GM12874 (cell line): ENCODE results near the gene CORO2B.

Experiments
- CTCF ChIP-seq: IDR thresholded peaks from 2 replicates; pipeline ENCODE4 v1.5.1; 2011; ENCODE audit warnings: low read depth, mild to moderate bottlenecking, control low read depth, low read length, moderate library complexity; ENCODE audit not compliant: insufficient read depth

Gene CORO2B

GRCh38 chr15:68554721-68555678 lies 23.8 kb upstream of the CORO2B start:
- no peak for TF ChIP-seq CTCF

- no peak for TF ChIP-seq CTCF
These were observed 23.1 kb upstream of the CORO2B start for GRCh38 chr15:68555679-68556037.

- TF ChIP-seq CTCF, result no peak
These were observed 22.4 kb upstream of the CORO2B start for GRCh38 chr15:68556139-68556990.

- TF ChIP-seq CTCF, result no peak
These were observed 21.1 kb upstream of the CORO2B start for GRCh38 chr15:68557469-68558317.

- TF ChIP-seq CTCF, result no peak
These were observed 20.2 kb upstream of the CORO2B start for GRCh38 chr15:68558318-68559305.

- TF ChIP-seq CTCF, result peak; percentile 96
These were observed 19.2 kb upstream of the CORO2B start for GRCh38 chr15:68559345-68560310.
